Spleen (tissue), 7 donors: Measurements from ENCODE around the gene RGS6.

Experiments
- CTCF ChIP-seq, 11 experiments: fragments of 200-600 bp in 7 of 11; fragments of 450-650 bp in 4 of 11; sonication (generic) in 4 of 11; IDR thresholded peaks in 8 of 11; conservative IDR thresholded peaks in 3 of 11; 1 replicate in 7 of 11; 2 replicates in 4 of 11; pipeline versions ENCODE4 v1.4.0 to v1.8.0; 2016 to 2021; ENCODE audit warnings: antibody characterized with exemption in 11 of 11, inconsistent platforms in 4 of 11, mild to moderate bottlenecking in 1 of 11
- POLR2A ChIP-seq, 3 donors: fragments of 450-650 bp; IDR thresholded peaks; one replicate each; pipeline ENCODE4 v1.5.1; 2017; ENCODE audit warnings: antibody characterized with exemption in 3 of 3, mild to moderate bottlenecking in 1 of 3
- POLR2AphosphoS5 ChIP-seq, 3 donors: sonication (generic); formaldehyde crosslinking; IDR thresholded peaks; one replicate each; pipeline ENCODE4 v1.5.1; 2017; ENCODE audit warnings: antibody characterized with exemption in 3 of 3
- donor health status: DM: no; HTN: no; CAD: no; lungs with moderate emphysema.
- donor health status: DM: no; HTN: no; CAD: no.
- donor health status: DM: no; HTN: no; CAD: no.

GRCh38 chr14:71970272-71970671 is 38.0 kb downstream of the RGS6 start:
- no peak for TF ChIP-seq POLR2AphosphoS5 (IDR thresholded peaks at IDR 0.05)
- no peak for TF ChIP-seq CTCF (IDR thresholded peaks at IDR 0.05 in 8 of 11, conservative IDR thresholded peaks at IDR 0.05 in 3 of 11)
- TF ChIP-seq POLR2A (IDR thresholded peaks at IDR 0.05) = no peak
